Heart right ventricle (tissue), 16 donors: ENCODE results near the gene KRTAP4-7. TPM values are rescaled to one million over a fixed set of nuclear protein-coding genes. Genes with fewer than 3 reads are reported as not detected.
"Not testable (repeated sequence)": the region's sequence is repeated elsewhere in the genome, so short reads cannot be mapped to it uniquely, and the experiment has no call there.

Experiments used
- ATAC-seq, 8 donors: fragments of 200-7000 bp; cut with Tn5 transposase; one replicate each; pipeline ENCODE4 v1.9.1; 2020; ENCODE audit warnings: mild to moderate bottlenecking in 8 of 8, moderate library complexity in 8 of 8, moderate number of reproducible peaks in 1 of 8
- DNase-seq, 2 donors: peaks; one replicate each; pipeline ENCODE4 v3.0.0-alpha.2; 2020
- H3K27ac ChIP-seq, 10 donors: fragments of 200-600 bp; sonication (generic) in 2 of 10; one replicate each; pipeline versions ENCODE4 v1.5.0 to v1.8.0; 2020 to 2022; ENCODE audit warnings: mild to moderate bottlenecking in 3 of 10
- H3K27me3 ChIP-seq, 7 donors: fragments of 200-600 bp; one replicate each; pipeline ENCODE4 v1.8.0; 2021 to 2022; ENCODE audit warnings: mild to moderate bottlenecking in 2 of 7
- H3K36me3 ChIP-seq, 9 donors: fragments of 200-600 bp; sonication (generic) in 1 of 9; one replicate each; pipeline versions ENCODE4 v1.5.0 to v1.8.0; 2020 to 2022; ENCODE audit warnings: mild to moderate bottlenecking in 2 of 9
- H3K4me1 ChIP-seq, 9 donors: fragments of 200-600 bp; sonication (generic) in 1 of 9; one replicate each; pipeline versions ENCODE4 v1.5.0 to v1.8.0; 2020 to 2022; ENCODE audit warnings: mild to moderate bottlenecking in 4 of 9
- H3K4me3 ChIP-seq, 10 donors: fragments of 200-600 bp; sonication (generic) in 2 of 10; one replicate each; pipeline versions ENCODE4 v1.5.0 to v1.8.0; 2020 to 2022; ENCODE audit warnings: mild to moderate bottlenecking in 7 of 10, moderate library complexity in 2 of 10
- H3K9me3 ChIP-seq, 11 donors: fragments of 200-600 bp in 10 of 11; sonication (generic) in 2 of 11; one replicate each; pipeline versions ENCODE4 v1.5.0 to v1.8.0; 2013 to 2022; ENCODE audit warnings: mild to moderate bottlenecking in 2 of 11, control low read depth in 1 of 11, moderate library complexity in 1 of 11
- WGBS, 2 donors: extraction: QIAGEN DNeasy Blood & Tissue Kit; methylation state at CpG; one replicate each; pipeline ENCODE4 v1.1.7; 2013; ENCODE audit warnings: inconsistent platforms in 1 of 2; 5-methylcytosine and 5-hydroxymethylcytosine counted together
- intact Hi-C, 10 donors: fragments of 100-400 bp; cut with DNase I; formaldehyde crosslinking; loops; one replicate each; pipeline versions ENCODE4 v1.11.1 to v1.14.2; 2022
- polyA plus RNA-seq, 2 donors: library from polyadenylated mRNA; stranded (reverse); fragments of 200-250 nt; gene quantifications; one replicate each; pipeline ENCODE4 v1.2.3, GENCODE V29; 2013
- total RNA-seq, 10 donors: library from RNA; stranded (reverse); fragmentation: NEBNext Ultra II Directional in 3 of 10; extraction: Animal tissue kit (Norgen Biotek cat#: 25700) in 3 of 10; gene quantifications; one replicate each; pipeline versions ENCODE4 v1.2.1 to v1.2.4, GENCODE V29; 2021 to 2023
- TF ChIP-seq, protein P1 (sequence below), 9 donors: fragments of 200-600 bp; sonication (generic) in 2 of 9; IDR thresholded peaks; one replicate each; pipeline versions ENCODE4 v1.5.0 to v1.8.0; 2021 to 2022; ENCODE audit warnings: antibody characterized with exemption in 9 of 9, mild to moderate bottlenecking in 5 of 9, moderate library complexity in 1 of 9
- donor health status: Arrhythmogenic right ventricular cardiomyopathy.
- donor health status: ischemic (EF 13 %, LVEDD 7.1; RV severe dilation, severe dysfunction).
- donor health status: healthy with polysubstance abuse.
- donor health status: DM: no; HTN: yes; CAD: no.
- donor health status: DM: no; HTN: no; CAD: no.
- donor health status: ischemic (EF 25% LVEDD 6.9; RV normal size, moderate dysfunction).
- donor health status: ischemic (EF 25% LVEDD 5.7; RV mildly dilated, moderate dysfunction).
- donor health status: healthy.
- donor health status: DM: yes; HTN: yes; CAD: no.
- donor health status: Ischemic cardiomyopathy.
- donor health status: ischemic (EF 35%, LVEDD 5.7; RV mildly dilated, moderate dysfunction).
- donor health status: nonischemic (EF 11% LVEDD 7.7; RV severe dilation, severe dysfunction).
- donor health status: DM: yes; HTN: yes; CAD: no.
- donor health status: PGD.
- donor health status: ischemic (EF 29% LVEDD 5.4; RV normal size, mild dysfunction).
- donor health status: nonischemic (EF 23%, LVEDD 6.1; RV moderate dilation, normal function).

KRTAP4-7 gene
- total and polyA plus RNA-seq, 12 donors: not detected

DNA sequence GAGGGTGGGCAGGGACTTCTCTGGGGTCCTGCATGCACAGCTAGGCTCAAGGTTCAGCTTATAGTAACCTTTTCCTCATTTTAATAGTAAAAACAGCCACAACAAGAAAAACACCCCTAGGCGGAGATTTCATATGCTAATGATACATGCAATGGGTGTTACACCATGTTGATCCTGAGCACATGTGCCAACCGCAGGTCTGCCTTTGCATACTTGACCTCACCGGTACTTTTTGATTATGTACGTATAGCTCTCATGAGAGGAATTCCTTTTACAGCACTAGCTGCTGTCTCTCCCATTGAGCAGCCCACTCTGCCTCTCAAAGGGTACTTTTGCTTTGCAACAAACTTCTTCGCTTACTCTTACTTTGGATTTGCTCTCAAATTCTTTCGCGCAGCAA, 12.1 kb downstream of the KRTAP4-7 start:
- H3K27ac ChIP-seq: no peak overlapping the region
- H3K4me1 ChIP-seq: no peaks in the 10 kb centered on the region
- intact Hi-C loops: no loop called here
- H3K4me3 ChIP-seq: no peak overlapping the region
- no peak for ATAC-seq
- H3K36me3 ChIP-seq: no peaks in the 10 kb centered on the region
- DNase-seq: no peak
- 79% methylated on average over 7 of the region's 7 CpGs for WGBS, 2 donors
- TF ChIP-seq, protein P1, sequence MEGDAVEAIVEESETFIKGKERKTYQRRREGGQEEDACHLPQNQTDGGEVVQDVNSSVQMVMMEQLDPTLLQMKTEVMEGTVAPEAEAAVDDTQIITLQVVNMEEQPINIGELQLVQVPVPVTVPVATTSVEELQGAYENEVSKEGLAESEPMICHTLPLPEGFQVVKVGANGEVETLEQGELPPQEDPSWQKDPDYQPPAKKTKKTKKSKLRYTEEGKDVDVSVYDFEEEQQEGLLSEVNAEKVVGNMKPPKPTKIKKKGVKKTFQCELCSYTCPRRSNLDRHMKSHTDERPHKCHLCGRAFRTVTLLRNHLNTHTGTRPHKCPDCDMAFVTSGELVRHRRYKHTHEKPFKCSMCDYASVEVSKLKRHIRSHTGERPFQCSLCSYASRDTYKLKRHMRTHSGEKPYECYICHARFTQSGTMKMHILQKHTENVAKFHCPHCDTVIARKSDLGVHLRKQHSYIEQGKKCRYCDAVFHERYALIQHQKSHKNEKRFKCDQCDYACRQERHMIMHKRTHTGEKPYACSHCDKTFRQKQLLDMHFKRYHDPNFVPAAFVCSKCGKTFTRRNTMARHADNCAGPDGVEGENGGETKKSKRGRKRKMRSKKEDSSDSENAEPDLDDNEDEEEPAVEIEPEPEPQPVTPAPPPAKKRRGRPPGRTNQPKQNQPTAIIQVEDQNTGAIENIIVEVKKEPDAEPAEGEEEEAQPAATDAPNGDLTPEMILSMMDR (IDR thresholded peaks at IDR 0.05): no peak
- H3K9me3 ChIP-seq: no peaks in the 10 kb centered on the region
- peaks cover 0 to 32% (median 12%) of the 10 kb centered on the region in 7 donors for H3K27me3 ChIP-seq

DNA sequence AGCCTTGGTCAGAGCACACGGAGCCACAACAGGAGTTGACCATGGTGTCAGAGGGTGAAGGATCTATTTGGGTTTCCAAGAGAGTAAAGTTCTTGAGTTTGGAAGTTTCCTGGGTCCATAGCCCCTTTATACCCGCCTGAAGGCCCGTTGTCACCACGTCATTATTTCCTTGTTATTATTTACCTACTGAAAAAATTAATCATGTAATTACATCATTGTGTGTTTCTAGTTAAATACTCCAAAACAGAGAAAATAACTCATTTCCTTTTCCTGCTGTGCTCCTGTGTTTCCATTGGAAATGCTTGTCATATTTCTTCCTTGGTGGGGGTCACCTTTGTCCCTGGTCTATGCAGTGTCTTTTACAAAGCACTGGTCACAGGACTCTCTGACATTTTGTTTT, 14.1 kb downstream of the KRTAP4-7 start, which contains the start of gene KRTAP4-8:
KRTAP4-8 (minus strand) TSS at position 101 of the 400 bp plus-strand sequence; CDS start at position 43, 58 bp downstream.
- Histone ChIP-seq H3K4me1 (no peaks in the 10 kb centered on the region), H3K27ac (no peak within 1 kb of the TSS), H3K9me3 (no peaks in the 10 kb centered on the region), H3K4me3 (no peak within 1 kb of the TSS), H3K27me3 (peaks cover 0 to 32% (median 12%) of the 10 kb centered on the region in 7 donors), H3K36me3 (no peaks in the 10 kb centered on the region)
- intact Hi-C loops: no loop called here
- 62 to 63% methylated on average over 4 of the region's 4 CpGs for WGBS, 2 donors
- ATAC-seq (no peak), DNase-seq (no peak)
- TF ChIP-seq, protein P1 (IDR thresholded peaks at IDR 0.05): no peak

DNA sequence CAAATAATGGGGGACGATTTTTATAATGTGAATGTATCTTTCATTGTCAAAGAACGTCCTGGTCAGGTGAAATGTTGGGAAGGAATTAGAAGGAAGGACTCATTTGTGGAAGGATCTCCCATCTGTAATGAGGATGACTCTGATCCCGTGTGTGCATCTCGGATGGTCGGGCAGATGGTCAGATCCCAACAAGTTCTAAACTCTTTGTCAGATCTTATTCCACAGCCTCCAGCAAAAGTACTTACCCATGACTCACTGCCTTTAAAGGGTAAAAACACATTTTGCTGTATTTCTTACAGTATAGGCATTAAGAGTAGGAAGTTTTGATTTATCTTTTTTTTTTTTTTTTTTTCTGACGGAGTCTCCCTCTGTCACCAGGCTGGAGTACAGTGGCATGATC, 14.5 kb downstream of the KRTAP4-7 start:
- H3K27ac ChIP-seq: no peak overlapping the region
- no peaks in the 10 kb centered on the region for H3K36me3 ChIP-seq
- WGBS, 2 donors: 78 to 82% methylated on average over 6 of the region's 6 CpGs
- no peak overlapping the region for H3K4me3 ChIP-seq
- H3K9me3 ChIP-seq: no peaks in the 10 kb centered on the region
- peaks cover 0 to 34% (median 12%) of the 10 kb centered on the region in 7 donors for H3K27me3 ChIP-seq
- ATAC-seq (no peak), DNase-seq (no peak)
- TF ChIP-seq, protein P1 (IDR thresholded peaks at IDR 0.05): no peak
- intact Hi-C loops: no loop called here
- no peaks in the 10 kb centered on the region for H3K4me1 ChIP-seq

DNA sequence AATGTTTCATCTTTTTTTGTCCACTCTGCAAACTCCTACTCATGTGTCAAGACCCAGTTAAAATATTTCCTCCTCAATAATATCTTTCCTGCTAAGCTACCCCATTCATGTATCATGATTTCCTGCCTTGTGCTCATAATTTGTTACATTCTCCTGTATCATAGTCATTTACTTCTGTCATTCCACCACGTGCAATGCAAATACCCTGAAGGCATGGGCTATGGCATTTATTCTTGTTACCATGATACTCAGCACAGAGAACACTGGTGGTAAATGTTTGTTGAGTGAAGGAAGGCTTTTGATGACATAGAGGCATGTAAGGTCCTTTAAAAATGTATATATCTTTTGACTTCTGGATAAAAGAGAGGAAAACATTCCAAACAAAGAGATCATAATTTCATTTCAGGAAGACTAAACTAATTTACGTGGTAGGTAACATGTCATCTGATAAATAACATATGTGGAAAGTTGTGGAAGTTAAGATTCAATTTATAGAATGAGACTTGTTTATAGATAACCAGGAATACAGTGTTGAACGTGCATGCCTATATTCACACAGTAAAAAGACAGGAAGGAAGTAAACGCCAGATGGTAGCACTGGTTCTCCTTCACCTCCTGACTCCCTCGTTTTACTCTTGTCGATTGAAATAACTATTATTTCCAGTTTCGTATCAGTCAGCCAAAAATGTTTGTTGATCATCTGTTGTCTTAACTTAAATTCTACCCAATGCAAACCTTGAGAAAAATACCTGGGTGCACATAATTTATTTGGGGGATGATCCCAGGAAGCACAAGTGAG, 15.9 kb downstream of the KRTAP4-7 start:
- H3K4me1 ChIP-seq, H3K9me3 ChIP-seq, DNase-seq, H3K4me3 ChIP-seq, H3K36me3 ChIP-seq, H3K27ac ChIP-seq, intact Hi-C loops, ATAC-seq: not testable (repeated sequence)
- peaks cover 0 to 40% (median 12%) of the 10 kb centered on the region in 7 donors for H3K27me3 ChIP-seq
- 44 to 53% methylated on average over 7 of the region's 7 CpGs for WGBS, 2 donors
